Measurements from ENCODE around the gene SPAG6. TPM values are rescaled to one million over a fixed set of nuclear protein-coding genes. Genes with fewer than 3 reads are reported as not detected.

The SPAG6 gene
- total and polyA plus RNA-seq, 2 of the 4 experiments (the other 2 are of a cell fraction), result not detected

GRCh38 chr10:22453320-22453719 is 108.0 kb downstream of the SPAG6 start:
- no peak overlapping the region for H2BK120ac ChIP-seq (ENCODE audit: low read depth, low read length)
- no peaks in the 10 kb centered on the region for H3K4me1 ChIP-seq (ENCODE audit: control insufficient read depth, insufficient read depth, low read length)
- no peak overlapping the region for H2AK5ac ChIP-seq (ENCODE audit: low read depth, low read length)
- no peaks in the 10 kb centered on the region; the same call in 1 of the 2 replicates for H3K9me1 ChIP-seq (ENCODE audit: insufficient read depth, low read length)
- intact Hi-C loops (cut with micrococcal nuclease), result no loop called here
- no peak overlapping the region for H2AK9ac ChIP-seq (replicated peaks; ENCODE audit: low read depth, low read length, poor library complexity)
- H3K4me3 ChIP-seq (ENCODE audit: insufficient read depth, low read depth, low read length), result no peak overlapping the region
- H3K4ac ChIP-seq (ENCODE audit: low read depth, low read length), result no peak overlapping the region
- H4K8ac ChIP-seq (ENCODE audit: low read depth in 2 of 2, low read length in 2 of 2), result no peak overlapping the region
- no peak overlapping the region for H3K56ac ChIP-seq (ENCODE audit: extremely low read depth, insufficient read depth, low read length)
- ChIA-PET POLR2A (ENCODE audit: unreplicated experiment) (interaction anchor here (0.5 kb wide), 1 partner anchor 957 kb away, joined by 5 read pairs; no protein-coding TSS in a partner anchor), CTCF (no interaction called here)
- H2AFZ ChIP-seq (replicated peaks; ENCODE audit: low read length, poor library complexity), result no peak overlapping the region
- in situ Hi-C loops (cut with MboI; ENCODE audit: low sequenced_read_pairs), result no loop called here
- no peak for TF ChIP-seq CHD1 (IDR thresholded peaks at IDR 0.05; ENCODE audit: low read depth, low read length)
- no peak for TF ChIP-seq MAFK (IDR thresholded peaks at IDR 0.05; ENCODE audit: low read depth, low read length)
- no peak for TF ChIP-seq SMC3 (IDR thresholded peaks at IDR 0.05; ENCODE audit: low read depth, low read length)
- no peak for TF ChIP-seq MAZ (IDR thresholded peaks at IDR 0.05; ENCODE audit: borderline replicate concordance, low read depth, low read length)
- no peak for TF ChIP-seq RFX5 (IDR thresholded peaks at IDR 0.05; ENCODE audit: low read depth, low read length)
- TF ChIP-seq CEBPB (IDR thresholded peaks at IDR 0.05; ENCODE audit: low read depth, low read length), result no peak
- no peak for TF ChIP-seq NFE2L2 (IDR thresholded peaks at IDR 0.05; ENCODE audit: low read depth, low read length)
- no peak for TF ChIP-seq USF2 (IDR thresholded peaks at IDR 0.05; ENCODE audit: low read depth, low read length)
- no peak for TF ChIP-seq RCOR1 (IDR thresholded peaks at IDR 0.05; ENCODE audit: insufficient replicate concordance, low read length)
- TF ChIP-seq ELK1 (IDR thresholded peaks at IDR 0.05; ENCODE audit: borderline replicate concordance, low read depth, low read length), result no peak
- no peak for TF ChIP-seq CTCF (conservative IDR thresholded peaks at IDR 0.05; ENCODE audit: low read depth, low read length)
- TF ChIP-seq MXI1 (IDR thresholded peaks at IDR 0.05; ENCODE audit: borderline replicate concordance, low read depth, low read length), result no peak
- TF ChIP-seq POLR2A (IDR thresholded peaks at IDR 0.05; ENCODE audit: low read depth, low read length), result no peak
- WGBS, 2 experiments (ENCODE audit: extremely low coverage in 2 of 2, insufficient read length in 1 of 2), result 90% methylated on average over 2 of the region's 8 CpGs; no CpG with 5 or more reads in 1 of the 2 experiments
- H3K4me2 ChIP-seq (ENCODE audit: low read depth, low read length), result no peak overlapping the region
- no peaks in the 10 kb centered on the region for H3K36me3 ChIP-seq (ENCODE audit: control insufficient read depth, insufficient read depth, low read length)
- no TSS peak for BruUV-seq (replicated peaks)
- H3K18ac ChIP-seq (ENCODE audit: low read depth, low read length), result no peak overlapping the region
- no peaks in the 10 kb centered on the region for H3K79me1 ChIP-seq (ENCODE audit: low read depth in 1 of 2, low read length in 2 of 2)
- no peak overlapping the region for H3K27ac ChIP-seq (ENCODE audit: insufficient read depth, low read length)
- H4K5ac ChIP-seq (ENCODE audit: low read depth, low read length), result no peak overlapping the region
- H3K9me3 ChIP-seq (ENCODE audit: control insufficient read depth, insufficient read depth, low read length), result no peaks in the 10 kb centered on the region
- H4K91ac ChIP-seq (ENCODE audit: insufficient read depth, low read depth, low read length), result no peak overlapping the region
- no peaks in the 10 kb centered on the region for H4K20me1 ChIP-seq (ENCODE audit: insufficient read depth, low read length)
- ATAC-seq (ENCODE audit: low read depth) (no peak), DNase-seq (no peak)
- no peak overlapping the region for H2BK5ac ChIP-seq (ENCODE audit: low read depth, low read length, poor library complexity, severe bottlenecking)
- H2BK20ac ChIP-seq (ENCODE audit: low read depth, low read length), result no peak overlapping the region
- no peak overlapping the region for H3K9ac ChIP-seq (ENCODE audit: low read depth, low read length)
- no peak overlapping the region for H2BK15ac ChIP-seq (ENCODE audit: low read depth, low read length)
- H3K27me3 ChIP-seq (ENCODE audit: control insufficient read depth, insufficient read depth, low read length), result peaks cover 16% of the 10 kb centered on the region
- no peak overlapping the region for H3K14ac ChIP-seq (replicated peaks; ENCODE audit: low read depth, low read length)
- dilution Hi-C loops (cut with HindIII; ENCODE audit: low sequenced_read_pairs, unreplicated experiment), result no loop called here
- H3K23ac ChIP-seq (ENCODE audit: low read depth, low read length), result no peak overlapping the region
